Middle frontal gyrus (tissue), 1 donor: ENCODE data around the gene TMED8.

Source experiments
- DNase-seq: peaks from one replicate; pipeline ENCODE4 v3.0.0-alpha.2; 2015; ENCODE audit warnings: low spot score; ENCODE audit errors: extremely low spot score

TMED8 gene

GRCh38 chr14:77301103-77301502 is 75.8 kb downstream of the TMED8 start:
- DNase-seq = peak; percentile 76

GRCh38 chr14:77299771-77300170 is 77.1 kb downstream of the TMED8 start:
- no peak for DNase-seq

GRCh38 chr14:77296906-77297305 is 80.0 kb downstream of the TMED8 start:
- DNase-seq = no peak

- DNase-seq = no peak
Measured at GRCh38 chr14:77296155-77296554, 80.7 kb downstream of the TMED8 start.

- no peak for DNase-seq
Measured at GRCh38 chr14:77290705-77291104, 86.2 kb downstream of the TMED8 start.

GRCh38 chr14:77286576-77286975 is 90.3 kb downstream of the TMED8 start:
- DNase-seq = no peak
